Esophagus squamous epithelium (tissue), 5 donors: Measurements from ENCODE around the gene SIX5. TPM values are rescaled to one million over a fixed set of nuclear protein-coding genes. Genes with fewer than 3 reads are reported as not detected.
A peak's percentile ranks its signal among the peaks of the same experiment; 100 is the strongest.
"Not testable (repeated sequence)": the region's sequence is repeated elsewhere in the genome, so short reads cannot be mapped to it uniquely, and the experiment has no call there.

ENCODE experiments used
- DNase-seq: peaks from one replicate; lab custom pipeline; 2025; lab: John Stamatoyannopoulos, UW
- H3K27ac ChIP-seq, 4 donors: fragments of 200-600 bp; sonication (generic); one replicate each; pipeline ENCODE4 v1.5.1; 2016 to 2019; ENCODE audit warnings: mild to moderate bottlenecking in 1 of 4
- H3K27me3 ChIP-seq, 4 donors: fragments of 200-600 bp; sonication (generic); 1 replicate in 3 of 4; 2 replicates in 1 of 4; pipeline versions ENCODE4 v1.5.1 to v1.6.0; 2017 to 2021; ENCODE audit warnings: antibody characterized with exemption in 1 of 4
- H3K36me3 ChIP-seq, 3 donors: fragments of 200-600 bp; sonication (generic); one replicate each; pipeline ENCODE4 v1.5.1; 2016 to 2019
- H3K4me1 ChIP-seq, 3 donors: fragments of 200-600 bp; sonication (generic); one replicate each; pipeline ENCODE4 v1.5.1; 2017 to 2019
- H3K4me3 ChIP-seq, 4 donors: fragments of 200-600 bp; sonication (generic); 1 replicate in 3 of 4; 2 replicates in 1 of 4; pipeline ENCODE4 v1.5.1; 2016 to 2019; ENCODE audit warnings: mild to moderate bottlenecking in 2 of 4, moderate library complexity in 1 of 4
- H3K9me3 ChIP-seq, 3 donors: fragments of 200-600 bp; sonication (generic); one replicate each; pipeline ENCODE4 v1.5.1; 2016 to 2019
- CTCF ChIP-seq, 6 experiments: fragments of 450-650 bp in 4 of 6; fragments of 200-600 bp in 2 of 6; sonication (generic) in 2 of 6; IDR thresholded peaks; one replicate each; pipeline ENCODE4 v1.5.1; 2016 to 2019; ENCODE audit warnings: antibody characterized with exemption in 6 of 6, mild to moderate bottlenecking in 4 of 6, moderate library complexity in 4 of 6
- POLR2A ChIP-seq, 4 donors: fragments of 450-650 bp; IDR thresholded peaks; one replicate each; pipeline ENCODE4 v1.6.1; 2017; ENCODE audit warnings: antibody characterized with exemption in 4 of 4, mild to moderate bottlenecking in 4 of 4, moderate library complexity in 3 of 4
- WGBS, 2 donors: methylation state at CpG; one replicate each; pipeline ENCODE4 v1.1.5; 2018; 5-methylcytosine and 5-hydroxymethylcytosine counted together
- intact Hi-C: fragments of 100-400 bp; cut with DNase I; formaldehyde crosslinking; loops from one replicate; pipeline ENCODE4 v1.15.0; 2022
- total RNA-seq, 4 donors: library from RNA; depleted of rRNA; stranded (reverse); fragments of >200 nt; gene quantifications; one replicate each; pipeline ENCODE4 v1.1.0, GENCODE V29; 2016
- donor health status: DM: yes; HTN: yes; CAD: no.

Gene SIX5
- total RNA-seq, 4 donors from 2014 or later: 5.8 to 13.5 (median 10.1) TPM

- DNase-seq: no peak
- H3K36me3 ChIP-seq: no peaks in the 10 kb centered on the region
- TF ChIP-seq POLR2A (IDR thresholded peaks at IDR 0.05): no peak
- no peak for TF ChIP-seq CTCF (IDR thresholded peaks at IDR 0.05)
- H3K9me3 ChIP-seq: no peaks in the 10 kb centered on the region
- WGBS, 2 donors: 20 to 57% methylated on average over 10 to 12 of the region's 12 CpGs
- H3K4me3 ChIP-seq: no peak overlapping the region
- intact Hi-C loops: no loop called here
- peak overlapping the region in 1 of 4 donors; percentile 46 for H3K27ac ChIP-seq
- H3K27me3 ChIP-seq: no peaks in the 10 kb centered on the region
- peaks cover 0 to 6% (median 0%) of the 10 kb centered on the region in 3 donors for H3K4me1 ChIP-seq
Observed at GRCh38 chr19:45752639-45753038, 16.4 kb downstream of the SIX5 start.

GRCh38 chr19:45751483-45751882 is 17.6 kb downstream of the SIX5 start:
- H3K4me3 ChIP-seq, H3K27ac ChIP-seq, intact Hi-C loops, H3K9me3 ChIP-seq, H3K4me1 ChIP-seq, H3K27me3 ChIP-seq, H3K36me3 ChIP-seq, DNase-seq: not testable (repeated sequence)
- 84 to 85% methylated on average over 10 of the region's 10 CpGs for WGBS, 2 donors

GRCh38 chr19:45747513-45747912 is 21.5 kb downstream of the SIX5 start:
- TF ChIP-seq CTCF (IDR thresholded peaks at IDR 0.05) (no peak), POLR2A (IDR thresholded peaks at IDR 0.05) (no peak)
- H3K36me3 ChIP-seq: no peaks in the 10 kb centered on the region
- no peak overlapping the region for H3K4me3 ChIP-seq
- H3K27me3 ChIP-seq: peaks cover 0 to 4% (median 0%) of the 10 kb centered on the region in 4 donors
- H3K27ac ChIP-seq: no peak overlapping the region
- H3K4me1 ChIP-seq: peaks cover 0 to 5% (median 0%) of the 10 kb centered on the region in 3 donors
- no peak for DNase-seq
- no peaks in the 10 kb centered on the region for H3K9me3 ChIP-seq
- intact Hi-C loops: no loop called here
- WGBS, 2 donors: 80 to 83% methylated on average over 2 to 4 of the region's 5 CpGs

DNA sequence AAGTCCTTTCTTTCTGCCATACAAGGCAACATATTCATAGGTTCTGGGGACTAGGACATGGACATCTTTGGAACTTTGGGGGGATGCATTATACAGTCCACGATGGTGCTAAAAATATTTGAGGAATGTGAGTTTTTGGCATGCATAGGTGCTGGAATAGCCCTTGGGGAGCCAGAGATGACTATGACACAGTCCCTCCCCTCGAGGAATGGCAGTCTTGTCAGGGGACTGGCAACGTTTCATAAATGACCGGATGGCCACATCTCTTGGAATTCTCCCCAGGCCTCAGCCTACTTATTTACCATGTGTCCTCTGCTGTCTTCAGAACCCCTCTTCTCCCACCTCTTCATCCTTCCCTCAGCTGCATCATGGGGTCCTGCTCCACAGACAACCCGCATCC is 22.2 kb downstream of the SIX5 start:
- TF ChIP-seq POLR2A (IDR thresholded peaks at IDR 0.05) (no peak), CTCF (IDR thresholded peaks at IDR 0.05) (no peak)
- no peak for DNase-seq
- Histone ChIP-seq H3K36me3 (no peaks in the 10 kb centered on the region), H3K4me3 (no peak overlapping the region), H3K27ac (no peak overlapping the region), H3K4me1 (no peaks in the 10 kb centered on the region), H3K27me3 (peaks cover 0 to 11% (median 0%) of the 10 kb centered on the region in 4 donors), H3K9me3 (no peaks in the 10 kb centered on the region)
- 73% methylated on average over 5 of the region's 5 CpGs for WGBS, 2 donors
- intact Hi-C loops: no loop called here

GRCh38 chr19:45745606-45746005 is 23.4 kb downstream of the SIX5 start:
- intact Hi-C loops: no loop called here
- TF ChIP-seq POLR2A (IDR thresholded peaks at IDR 0.05) (no peak), CTCF (IDR thresholded peaks at IDR 0.05) (no peak)

GRCh38 chr19:45742969-45743368 is 26.1 kb downstream of the SIX5 start:
- Histone ChIP-seq H3K36me3 (no peaks in the 10 kb centered on the region), H3K27me3 (peaks cover 0 to 11% (median 0%) of the 10 kb centered on the region in 4 donors), H3K9me3 (no peaks in the 10 kb centered on the region), H3K4me3 (no peak overlapping the region), H3K4me1 (no peaks in the 10 kb centered on the region), H3K27ac (no peak overlapping the region)
- DNase-seq: no peak
- 28 to 60% methylated on average over 3 to 4 of the region's 4 CpGs for WGBS, 2 donors
- TF ChIP-seq CTCF (IDR thresholded peaks at IDR 0.05) (no peak), POLR2A (IDR thresholded peaks at IDR 0.05) (no peak)
- intact Hi-C loops: no loop called here

More at GRCh38 chr19:45745606-45746005, 23.4 kb downstream of the SIX5 start:
- Histone ChIP-seq H3K9me3 (no peaks in the 10 kb centered on the region), H3K27ac (no peak overlapping the region), H3K4me1 (no peaks in the 10 kb centered on the region), H3K4me3 (no peak overlapping the region), H3K27me3 (peaks cover 0 to 11% (median 0%) of the 10 kb centered on the region in 4 donors), H3K36me3 (no peaks in the 10 kb centered on the region)
- 84 to 85% methylated on average over 6 of the region's 6 CpGs for WGBS, 2 donors
- DNase-seq: no peak
